AG04450 (cell line): ENCODE results near the gene DHX29. TPM values are rescaled to one million over a fixed set of nuclear protein-coding genes. Genes with fewer than 3 reads are reported as not detected.

Experiments used
- CTCF ChIA-PET: fragments of 300-600, 350-600 bp; formaldehyde crosslinking; extraction: SDS; loops from one replicate; lab custom pipeline; 2022; ENCODE audit warnings: antibody characterized with exemption, inconsistent platforms; lab: Charles Lee
- POLR2A ChIA-PET: fragments of 350-600 bp; formaldehyde crosslinking; extraction: SDS; loops from one replicate; lab custom pipeline; 2021; ENCODE audit warnings: antibody characterized with exemption, inconsistent platforms; lab: Yijun Ruan, JAX
- DNase-seq: peaks from one replicate; pipeline ENCODE4 v3.0.0-alpha.2; 2011; ENCODE audit warnings: low read depth, low spot score
- H3K27ac ChIP-seq: one replicate; pipeline ENCODE4 v1.5.1; 2012; ENCODE audit warnings: low read depth, low read length, control low read depth
- H3K27me3 ChIP-seq: one replicate; pipeline ENCODE4 v1.6.0; 2012; ENCODE audit warnings: low read length; ENCODE audit not compliant: control insufficient read depth, insufficient read depth
- H3K4me3 ChIP-seq: 2 replicates; pipeline ENCODE4 v1.5.1; 2011; ENCODE audit warnings: mild to moderate bottlenecking, low read depth, low read length, control low read depth
- H3K9me3 ChIP-seq: 2 replicates; pipeline ENCODE4 v1.5.1; 2012; ENCODE audit warnings: low read length; ENCODE audit not compliant: control insufficient read depth, insufficient read depth
- polyA plus RNA-seq: library from polyadenylated mRNA; depleted of rRNA; stranded (reverse); fragments of >200 nt; gene quantifications from 2 replicates; pipeline ENCODE4 v1.2.3, GENCODE V29; 2011
- TF ChIP-seq, protein P1 (sequence below): IDR thresholded peaks from 2 replicates; pipeline ENCODE4 v1.5.1; 2011; ENCODE audit warnings: low read depth, low read length, control low read depth, inconsistent platforms

DHX29 gene
- polyA plus RNA-seq, 1 experiment: 10.8 TPM

DNA sequence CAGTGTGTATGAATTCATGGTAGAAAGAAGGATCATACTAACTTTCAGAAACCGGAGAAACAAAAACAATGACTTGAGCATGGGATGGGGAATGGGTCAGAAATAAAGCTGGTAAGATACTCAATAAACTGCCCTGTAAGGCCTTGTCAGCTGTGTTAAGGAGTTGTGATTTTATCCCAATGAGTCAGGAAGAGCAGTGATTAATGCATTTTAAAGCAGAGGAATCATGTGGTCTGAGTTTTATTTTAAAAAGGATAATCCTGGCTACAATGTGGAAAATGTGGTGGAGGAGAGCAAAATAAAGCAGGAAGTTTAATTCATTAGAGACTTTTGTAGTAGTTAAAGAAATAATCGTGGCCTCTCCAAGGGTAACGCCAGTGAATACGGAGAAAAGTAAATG, 28.7 kb downstream of the DHX29 start:
- no peak overlapping the region for H3K27ac ChIP-seq
- H3K27me3 ChIP-seq: no peaks in the 10 kb centered on the region
- TF ChIP-seq, protein P1, sequence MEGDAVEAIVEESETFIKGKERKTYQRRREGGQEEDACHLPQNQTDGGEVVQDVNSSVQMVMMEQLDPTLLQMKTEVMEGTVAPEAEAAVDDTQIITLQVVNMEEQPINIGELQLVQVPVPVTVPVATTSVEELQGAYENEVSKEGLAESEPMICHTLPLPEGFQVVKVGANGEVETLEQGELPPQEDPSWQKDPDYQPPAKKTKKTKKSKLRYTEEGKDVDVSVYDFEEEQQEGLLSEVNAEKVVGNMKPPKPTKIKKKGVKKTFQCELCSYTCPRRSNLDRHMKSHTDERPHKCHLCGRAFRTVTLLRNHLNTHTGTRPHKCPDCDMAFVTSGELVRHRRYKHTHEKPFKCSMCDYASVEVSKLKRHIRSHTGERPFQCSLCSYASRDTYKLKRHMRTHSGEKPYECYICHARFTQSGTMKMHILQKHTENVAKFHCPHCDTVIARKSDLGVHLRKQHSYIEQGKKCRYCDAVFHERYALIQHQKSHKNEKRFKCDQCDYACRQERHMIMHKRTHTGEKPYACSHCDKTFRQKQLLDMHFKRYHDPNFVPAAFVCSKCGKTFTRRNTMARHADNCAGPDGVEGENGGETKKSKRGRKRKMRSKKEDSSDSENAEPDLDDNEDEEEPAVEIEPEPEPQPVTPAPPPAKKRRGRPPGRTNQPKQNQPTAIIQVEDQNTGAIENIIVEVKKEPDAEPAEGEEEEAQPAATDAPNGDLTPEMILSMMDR: no peak
- DNase-seq: no peak
- ChIA-PET CTCF (interaction anchor here (0.6 kb wide), 1 partner anchor 14 kb away, joined by 5 read pairs; no protein-coding TSS in a partner anchor), POLR2A (interaction anchor here (0.9 kb wide), 1 partner anchor 297 kb away, joined by 6 read pairs; no protein-coding TSS in a partner anchor)
- H3K4me3 ChIP-seq: no peak overlapping the region
- no peaks in the 10 kb centered on the region for H3K9me3 ChIP-seq

DNA sequence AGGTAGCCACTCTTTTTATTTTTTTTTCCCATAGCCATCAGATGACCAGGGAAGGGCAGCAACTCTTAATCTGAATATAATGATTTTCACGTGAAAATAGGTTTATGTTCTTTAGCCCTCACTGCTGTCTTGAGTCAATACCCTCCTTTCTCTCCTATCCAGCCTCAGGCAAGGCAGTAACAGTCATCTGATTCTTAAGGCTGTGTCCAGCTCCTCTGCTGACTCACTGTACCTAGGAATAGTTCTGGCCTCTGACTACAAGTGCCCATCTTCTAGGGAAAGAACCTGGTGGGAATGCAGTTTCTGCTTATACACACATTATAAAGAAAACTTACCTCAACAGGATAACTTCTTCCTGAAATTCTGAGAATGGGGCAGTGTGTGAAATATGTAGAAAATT, 30.7 kb downstream of the DHX29 start:
- TF ChIP-seq, protein P1: no peak
- ChIA-PET POLR2A (no interaction called here), CTCF (no interaction called here)
- Histone ChIP-seq H3K27ac (no peak overlapping the region), H3K4me3 (no peak overlapping the region), H3K9me3 (no peaks in the 10 kb centered on the region), H3K27me3 (no peaks in the 10 kb centered on the region)
- DNase-seq: no peak

GRCh38 chr5:55258339-55258738, 49.2 kb downstream of the DHX29 start:
- CTCF ChIA-PET: interaction anchor here (0.6 to 1.0 kb wide), 2 partner anchors 33 to 86 kb away, joined by 3 to 4 read pairs; no protein-coding TSS in a partner anchor

DNA sequence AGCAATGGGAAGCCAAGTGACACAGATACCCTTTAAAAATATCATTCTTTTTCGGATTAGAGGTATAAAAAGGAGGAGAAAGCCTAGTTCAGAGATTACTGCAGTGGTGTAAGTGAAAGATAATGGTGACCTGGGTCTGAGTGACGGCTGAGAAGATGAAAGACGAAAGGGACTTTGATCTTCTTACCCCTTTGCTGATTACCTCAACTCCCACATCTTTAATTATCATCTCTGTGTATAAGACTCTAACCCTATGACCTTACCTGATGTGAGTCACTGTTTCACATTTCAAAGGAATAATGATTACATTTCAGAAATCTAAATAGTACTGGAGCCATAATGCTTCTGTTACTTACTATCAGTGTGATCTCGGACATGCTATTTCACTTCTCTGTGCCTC, 52.7 kb downstream of the DHX29 start:
- ChIA-PET CTCF (no interaction called here), POLR2A (no interaction called here)
- DNase-seq: no peak
- H3K27ac ChIP-seq: no peak overlapping the region
- TF ChIP-seq, protein P1: no peak
- no peaks in the 10 kb centered on the region for H3K27me3 ChIP-seq
- H3K9me3 ChIP-seq: no peaks in the 10 kb centered on the region
- no peak overlapping the region for H3K4me3 ChIP-seq

More at GRCh38 chr5:55258339-55258738, 49.2 kb downstream of the DHX29 start:
- Histone ChIP-seq H3K4me3 (no peak overlapping the region), H3K9me3 (no peaks in the 10 kb centered on the region), H3K27me3 (no peaks in the 10 kb centered on the region), H3K27ac (no peak overlapping the region)
- DNase-seq: no peak
- POLR2A ChIA-PET: no interaction called here
- TF ChIP-seq, protein P1: no peak

- no peak for DNase-seq
- Histone ChIP-seq H3K4me3 (no peak overlapping the region), H3K27ac (no peak overlapping the region), H3K27me3 (peaks cover 10% of the 10 kb centered on the region), H3K9me3 (no peaks in the 10 kb centered on the region; the same call in 1 of the 2 replicates)
- ChIA-PET POLR2A (no interaction called here), CTCF (no interaction called here)
- TF ChIP-seq, protein P1: no peak
These were observed 57.4 kb downstream of the DHX29 start for GRCh38 chr5:55250064-55250463.
